Mononuclear cell (primary cell): Measurements from ENCODE around the gene VENTX. TPM values are rescaled to one million over a fixed set of nuclear protein-coding genes. Genes with fewer than 3 reads are reported as not detected.
A peak's percentile ranks its signal among the peaks of the same experiment; 100 is the strongest.

ENCODE experiments used
- H3K27me3 ChIP-seq: 2 replicates; pipeline ENCODE4 v1.6.0; 2011; ENCODE audit warnings: low read length, control low read depth; ENCODE audit not compliant: insufficient read depth
- H3K4me1 ChIP-seq: 2 replicates; pipeline ENCODE4 v1.5.1; 2011; ENCODE audit warnings: mild to moderate bottlenecking, low read length, control low read depth; ENCODE audit not compliant: insufficient read depth
- H3K4me3 ChIP-seq: 2 replicates; pipeline ENCODE4 v1.5.1; 2011; ENCODE audit warnings: mild to moderate bottlenecking, low read length, moderate library complexity
- H3K9me3 ChIP-seq: 2 replicates; pipeline ENCODE4 v1.5.1; 2011; ENCODE audit warnings: low read depth, mild to moderate bottlenecking, control low read depth, low read length
- total RNA-seq: library from RNA; depleted of rRNA; stranded (reverse); fragments of >200 nt; gene quantifications from one replicate; pipeline ENCODE4 v1.2.3, GENCODE V29; 2012

The VENTX gene
- total RNA-seq, 1 donor: 2.0 TPM

DNA sequence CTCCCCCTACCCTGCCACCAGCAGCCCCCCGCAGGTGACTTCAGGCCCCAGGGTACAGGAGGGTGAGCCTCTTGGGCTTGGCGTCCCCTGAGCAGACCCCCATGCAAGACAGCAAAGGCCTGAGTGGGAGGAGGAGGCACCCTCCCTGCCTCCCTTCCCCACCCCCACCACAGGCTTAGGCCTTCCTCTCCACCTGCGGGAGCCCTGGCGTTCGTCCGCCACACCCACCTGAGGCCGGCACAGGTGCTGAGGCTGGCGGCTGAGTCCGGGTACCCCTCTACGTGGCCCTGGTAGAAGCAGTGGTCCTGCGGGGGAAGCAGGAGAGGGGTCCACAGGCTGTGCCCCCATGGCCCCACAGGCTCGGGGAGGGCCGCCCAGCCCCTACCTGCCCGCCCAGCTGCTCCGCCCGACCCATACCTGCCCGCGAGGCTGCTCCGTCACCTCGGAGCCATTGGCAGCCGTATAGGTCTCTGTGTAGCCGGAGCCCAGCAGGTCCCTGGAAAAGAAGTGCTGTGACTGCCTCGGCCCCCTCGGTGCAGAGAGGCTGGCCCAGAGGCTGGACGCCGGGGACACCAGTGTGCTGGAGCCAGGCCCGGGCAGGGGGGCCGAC lies 36.0 kb downstream of the VENTX start:
- Histone ChIP-seq H3K27me3 (no peaks in the 10 kb centered on the region), H3K9me3 (no peaks in the 10 kb centered on the region), H3K4me1 (peaks cover 49% of the 10 kb centered on the region), H3K4me3 (no peak overlapping the region)

DNA sequence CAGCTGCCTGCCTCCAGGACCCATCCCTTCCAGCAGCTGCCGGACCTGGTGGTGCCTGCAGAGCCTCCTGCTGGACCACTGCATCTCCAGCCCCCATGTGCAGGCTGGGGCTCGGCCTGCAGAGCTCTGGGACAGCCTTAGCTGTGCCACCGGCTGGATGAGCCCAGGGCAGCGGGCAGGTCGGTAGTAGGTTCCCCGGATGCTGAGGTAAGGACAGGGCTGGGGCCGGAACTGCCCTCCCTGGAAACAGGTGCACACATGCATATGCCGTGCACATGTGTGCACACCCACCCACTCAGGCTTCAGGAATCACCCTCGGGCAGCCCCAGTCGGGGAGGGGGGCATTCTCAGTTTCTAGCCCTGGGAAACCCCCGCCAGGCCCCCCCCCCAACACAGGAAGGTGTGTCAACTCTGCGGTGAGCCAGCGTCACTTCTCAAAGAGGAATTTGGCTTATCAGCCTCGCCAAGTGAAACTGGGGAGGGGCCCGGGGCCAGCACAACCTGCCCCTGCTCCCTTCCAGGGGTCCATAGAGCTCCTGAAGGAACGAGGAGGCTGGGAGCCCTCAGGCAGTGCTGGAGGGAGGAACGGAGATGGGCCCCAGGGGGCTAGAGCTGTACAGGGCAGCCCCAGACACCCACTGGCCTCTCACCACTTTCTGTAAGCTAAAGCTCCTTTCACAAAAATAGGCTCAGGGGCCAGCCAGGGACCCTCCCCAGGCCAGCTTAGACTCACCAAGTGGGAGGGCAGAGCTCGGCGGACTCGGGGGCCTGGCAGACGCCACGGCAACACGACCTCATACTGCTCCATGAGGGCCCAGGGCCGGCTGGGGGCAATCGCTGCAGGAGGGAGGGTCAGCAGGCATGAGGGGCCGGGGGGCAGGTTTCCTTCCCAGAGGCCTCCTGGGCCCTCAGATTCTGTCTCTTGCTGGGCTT lies 37.4 kb downstream of the VENTX start:
- Histone ChIP-seq H3K4me1 (peaks cover 63% of the 10 kb centered on the region), H3K27me3 (no peaks in the 10 kb centered on the region), H3K4me3 (peak overlapping the region; percentile 72), H3K9me3 (no peaks in the 10 kb centered on the region)

GRCh38 chr10:133275684-133276092 lies 38.0 kb downstream of the VENTX start:
- Histone ChIP-seq H3K9me3 (no peaks in the 10 kb centered on the region), H3K27me3 (no peaks in the 10 kb centered on the region), H3K4me1 (peaks cover 70% of the 10 kb centered on the region), H3K4me3 (peak overlapping the region; percentile 72)

DNA sequence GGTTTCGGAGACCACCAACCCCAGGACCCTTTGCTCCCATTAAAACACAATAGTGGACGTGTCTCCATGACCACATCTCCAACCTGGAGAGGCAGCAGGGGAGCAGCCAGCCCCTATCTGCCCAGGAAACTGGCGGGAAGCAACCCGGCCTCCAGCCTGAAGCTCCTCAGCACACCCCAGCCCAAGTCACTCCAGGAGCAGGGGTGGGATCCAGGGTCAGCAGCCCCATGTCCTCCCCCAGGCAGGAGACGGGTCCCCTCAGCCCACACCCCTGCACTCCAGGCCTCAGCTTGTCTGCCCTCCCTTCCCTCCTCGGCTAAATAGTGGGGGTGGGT lies 38.4 kb downstream of the VENTX start:
- Histone ChIP-seq H3K9me3 (no peaks in the 10 kb centered on the region), H3K27me3 (no peaks in the 10 kb centered on the region), H3K4me1 (peaks cover 72% of the 10 kb centered on the region), H3K4me3 (peak overlapping the region; percentile 72)

- H3K4me3 ChIP-seq: peak within 1 kb of the TSS; percentile 72
- peaks cover 72% of the 10 kb centered on the region for H3K4me1 ChIP-seq
- no peaks in the 10 kb centered on the region for H3K9me3 ChIP-seq
- H3K27me3 ChIP-seq: no peaks in the 10 kb centered on the region
Measured at GRCh38 chr10:133276435-133277201, 39.0 kb downstream of the VENTX start, which contains the start of gene ADAM8. ADAM8 (minus strand) TSS chr10:133276868; CDS start chr10:133276817, 51 bp downstream.

DNA sequence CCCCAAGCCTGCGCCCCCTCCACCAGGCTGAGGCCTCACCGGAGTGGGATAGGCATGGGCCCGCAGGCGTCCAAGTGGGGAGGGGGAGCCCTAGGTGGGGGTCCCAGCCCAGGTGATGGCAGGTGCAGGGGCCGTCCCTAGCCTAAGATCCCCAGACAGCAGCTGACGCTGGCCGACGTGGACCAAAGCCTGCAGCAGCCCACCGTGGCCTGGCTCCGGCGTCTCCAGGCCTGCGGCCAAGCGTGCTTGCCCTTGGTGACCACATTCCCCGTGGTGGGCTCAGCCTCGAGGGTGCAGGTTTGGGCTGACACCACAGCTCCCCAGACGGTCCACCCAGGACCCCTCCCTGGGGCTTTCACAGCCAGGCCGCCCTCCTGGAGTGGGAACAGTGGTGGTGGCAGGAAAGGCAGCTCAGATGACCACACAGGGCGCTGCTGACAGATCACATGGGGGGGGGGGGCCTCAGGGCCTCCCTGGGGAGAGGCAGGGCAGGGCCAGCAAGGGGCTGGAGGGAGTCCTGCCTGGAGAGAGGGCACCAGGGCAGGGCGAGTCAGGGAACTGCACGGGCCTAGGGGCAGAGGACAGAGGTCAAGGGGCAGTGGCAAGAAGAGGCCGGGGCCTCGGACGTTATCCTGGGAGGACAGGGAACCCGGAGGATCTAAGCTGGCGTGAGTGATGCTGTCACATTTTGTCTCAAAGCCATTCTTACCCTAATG lies 39.8 kb downstream of the VENTX start:
- H3K4me1 ChIP-seq: peaks cover 72% of the 10 kb centered on the region
- no peaks in the 10 kb centered on the region for H3K27me3 ChIP-seq
- H3K4me3 ChIP-seq: no peak overlapping the region
- no peaks in the 10 kb centered on the region for H3K9me3 ChIP-seq

GRCh38 chr10:133277993-133278576 lies 40.4 kb downstream of the VENTX start:
- Histone ChIP-seq H3K9me3 (no peaks in the 10 kb centered on the region), H3K27me3 (no peaks in the 10 kb centered on the region), H3K4me3 (peak overlapping the region; percentile 10), H3K4me1 (peaks cover 72% of the 10 kb centered on the region)

DNA sequence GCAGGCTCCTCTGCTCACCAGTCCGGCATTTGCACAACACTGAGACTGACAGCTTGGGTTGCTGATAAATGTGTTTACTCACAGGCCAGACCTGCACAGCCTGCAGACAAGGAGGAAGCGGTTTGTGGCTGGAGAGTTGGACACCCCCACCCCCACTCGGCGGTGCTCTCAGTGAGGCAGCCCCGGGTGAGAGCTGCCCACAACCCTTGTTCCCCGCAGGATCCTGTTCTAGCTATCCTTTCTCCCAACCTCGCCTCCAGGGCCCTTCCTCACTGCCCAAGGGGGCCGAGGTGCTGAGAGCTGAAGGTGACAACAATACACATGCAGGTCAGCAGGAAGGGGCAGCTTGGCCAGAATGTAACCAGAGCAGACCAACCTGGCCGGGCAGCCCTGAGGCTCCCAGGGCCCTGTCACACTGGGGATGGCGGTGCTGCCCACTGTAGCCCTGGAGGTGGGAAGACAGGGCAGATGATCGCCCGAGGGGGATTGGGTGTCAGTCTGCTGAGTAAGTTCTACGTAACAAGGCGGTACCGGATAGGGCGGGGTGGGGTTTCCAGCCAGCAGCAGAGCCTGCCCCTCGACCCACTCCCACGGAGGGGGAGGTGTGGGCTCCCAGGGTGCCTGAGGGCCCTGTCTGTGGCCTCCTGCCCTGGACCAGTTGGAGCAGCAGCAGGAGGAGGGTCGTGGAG lies 41.1 kb downstream of the VENTX start:
- H3K9me3 ChIP-seq: no peaks in the 10 kb centered on the region
- H3K27me3 ChIP-seq: no peaks in the 10 kb centered on the region
- peak overlapping the region; percentile 22 for H3K4me3 ChIP-seq
- peaks cover 70% of the 10 kb centered on the region for H3K4me1 ChIP-seq

GRCh38 chr10:133279326-133280226 lies 41.9 kb downstream of the VENTX start:
- H3K4me3 ChIP-seq: peak overlapping the region; percentile 22
- H3K4me1 ChIP-seq: peaks cover 64% of the 10 kb centered on the region
- H3K9me3 ChIP-seq: no peaks in the 10 kb centered on the region
- H3K27me3 ChIP-seq: no peaks in the 10 kb centered on the region

DNA sequence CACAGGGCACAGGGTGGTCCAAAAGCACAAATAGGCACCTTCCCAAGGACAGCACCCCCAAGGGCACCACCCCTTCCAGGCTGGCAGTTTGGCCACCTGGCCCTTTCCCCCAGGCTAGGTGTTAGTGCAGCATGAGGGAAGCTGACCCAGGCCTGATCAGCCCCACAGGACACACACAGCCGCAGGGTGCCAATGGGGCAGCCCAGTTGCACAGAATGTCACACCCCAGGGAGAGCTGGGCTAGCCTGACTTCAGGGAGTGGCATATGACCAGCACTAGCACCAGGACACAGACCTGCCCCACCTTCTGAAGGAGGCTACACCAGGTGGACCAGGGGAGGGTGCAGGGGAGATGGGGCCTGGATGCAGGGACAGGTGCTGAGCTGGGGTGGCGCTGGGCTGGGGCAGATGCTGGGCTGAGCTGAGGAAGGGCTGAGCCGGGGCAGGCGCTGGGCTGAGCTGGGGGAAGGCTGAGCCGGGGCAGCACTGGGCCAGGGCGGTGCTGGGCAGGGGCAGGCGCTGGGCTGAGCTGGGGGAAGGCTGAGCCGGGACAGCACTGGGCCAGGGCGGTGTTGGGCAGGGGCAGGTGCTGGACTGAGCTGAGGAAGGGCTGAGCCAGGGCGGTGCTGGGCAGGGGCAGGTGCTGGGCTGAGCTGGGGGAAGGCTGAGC lies 42.9 kb downstream of the VENTX start:
- H3K27me3 ChIP-seq: no peaks in the 10 kb centered on the region
- no peak overlapping the region for H3K4me3 ChIP-seq
- peaks cover 54% of the 10 kb centered on the region for H3K4me1 ChIP-seq
- H3K9me3 ChIP-seq: no peaks in the 10 kb centered on the region

DNA sequence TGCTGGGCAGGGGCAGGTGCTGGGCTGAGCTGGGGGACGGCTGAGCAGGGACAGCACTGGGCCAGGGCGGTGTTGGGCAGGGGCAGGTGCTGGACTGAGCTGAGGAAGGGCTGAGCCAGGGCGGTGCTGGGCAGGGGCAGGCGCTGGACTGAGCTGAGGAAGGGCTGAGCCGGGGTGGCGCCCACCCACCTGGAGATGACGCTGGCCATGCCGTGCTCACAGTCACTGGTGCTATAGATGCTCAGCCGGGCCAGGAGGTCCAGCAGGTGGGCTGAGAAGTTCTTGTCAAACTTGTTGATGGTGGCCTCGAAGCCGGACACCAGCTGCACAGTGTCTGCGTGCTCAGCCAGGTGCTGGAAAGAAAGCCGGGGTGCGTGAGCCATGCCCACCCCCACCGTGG lies 43.4 kb downstream of the VENTX start:
- Histone ChIP-seq H3K4me1 (peaks cover 49% of the 10 kb centered on the region), H3K4me3 (no peak overlapping the region), H3K27me3 (no peaks in the 10 kb centered on the region), H3K9me3 (no peaks in the 10 kb centered on the region)

GRCh38 chr10:133281628-133282372 lies 44.1 kb downstream of the VENTX start:
- no peak overlapping the region for H3K4me3 ChIP-seq
- no peaks in the 10 kb centered on the region for H3K27me3 ChIP-seq
- H3K4me1 ChIP-seq: peaks cover 42% of the 10 kb centered on the region

More at GRCh38 chr10:133281628-133282372, 44.1 kb downstream of the VENTX start:
- no peaks in the 10 kb centered on the region for H3K9me3 ChIP-seq
